Measurements from ENCODE around the gene LRP1B. TPM values are rescaled to one million over a fixed set of nuclear protein-coding genes. Genes with fewer than 3 reads are reported as not detected.

LRP1B gene
- total RNA-seq, 1 donor from 2014 or later = 0.08 TPM

DNA sequence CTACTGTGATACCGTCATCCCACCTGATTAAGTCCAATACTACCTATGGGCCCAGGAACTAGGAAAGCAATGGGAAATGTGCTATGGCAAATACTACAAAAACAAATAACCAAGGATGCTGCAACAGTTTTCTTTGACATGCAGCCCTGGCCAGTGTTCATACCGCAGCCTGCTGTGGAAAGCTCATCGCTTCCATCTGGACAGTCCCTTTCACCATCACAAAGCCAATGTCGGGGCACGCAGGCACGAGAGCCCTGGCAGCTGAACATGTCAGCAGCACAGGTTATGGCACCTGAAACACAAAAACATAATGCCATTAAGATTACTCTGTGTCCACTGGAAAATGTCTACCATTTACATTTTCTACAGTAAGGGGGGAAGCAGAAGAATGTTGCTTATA lies 1621.1 kb downstream of the LRP1B start:
- ATAC-seq (ENCODE audit: poor library complexity) (no peak), DNase-seq (no peak)
- intact Hi-C loops (cut with DNase I) = no loop called here

- intact Hi-C loops (cut with DNase I) = no loop called here
- ATAC-seq (ENCODE audit: poor library complexity) (no peak), DNase-seq (no peak)
Observed at GRCh38 chr2:140508756-140509155, 1622.1 kb downstream of the LRP1B start.

GRCh38 chr2:140506606-140507005 lies 1624.2 kb downstream of the LRP1B start:
- no peak for DNase-seq
- intact Hi-C loops (cut with DNase I) = no loop called here
- ATAC-seq (ENCODE audit: poor library complexity) = no peak

DNA sequence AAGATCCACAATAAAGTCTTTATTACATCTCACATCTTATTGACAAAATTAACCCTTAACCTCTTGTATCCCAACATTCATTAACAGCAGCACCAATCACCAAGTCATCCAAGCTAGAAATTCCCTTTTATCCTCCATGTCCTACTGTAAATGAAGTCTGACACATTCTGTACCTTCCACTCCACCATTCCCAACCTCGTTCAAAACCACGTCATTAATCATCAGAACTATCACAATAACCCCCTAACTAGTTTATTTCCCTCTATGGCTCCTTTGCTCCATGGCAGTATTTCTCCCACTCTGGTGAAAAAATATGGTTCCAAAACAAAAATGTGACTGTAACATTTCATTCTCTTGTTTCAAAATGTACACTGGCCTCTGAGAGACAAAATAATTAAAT lies 1626.2 kb downstream of the LRP1B start:
- intact Hi-C loops (cut with DNase I) = no loop called here
- ATAC-seq (ENCODE audit: poor library complexity) = no peak

DNA sequence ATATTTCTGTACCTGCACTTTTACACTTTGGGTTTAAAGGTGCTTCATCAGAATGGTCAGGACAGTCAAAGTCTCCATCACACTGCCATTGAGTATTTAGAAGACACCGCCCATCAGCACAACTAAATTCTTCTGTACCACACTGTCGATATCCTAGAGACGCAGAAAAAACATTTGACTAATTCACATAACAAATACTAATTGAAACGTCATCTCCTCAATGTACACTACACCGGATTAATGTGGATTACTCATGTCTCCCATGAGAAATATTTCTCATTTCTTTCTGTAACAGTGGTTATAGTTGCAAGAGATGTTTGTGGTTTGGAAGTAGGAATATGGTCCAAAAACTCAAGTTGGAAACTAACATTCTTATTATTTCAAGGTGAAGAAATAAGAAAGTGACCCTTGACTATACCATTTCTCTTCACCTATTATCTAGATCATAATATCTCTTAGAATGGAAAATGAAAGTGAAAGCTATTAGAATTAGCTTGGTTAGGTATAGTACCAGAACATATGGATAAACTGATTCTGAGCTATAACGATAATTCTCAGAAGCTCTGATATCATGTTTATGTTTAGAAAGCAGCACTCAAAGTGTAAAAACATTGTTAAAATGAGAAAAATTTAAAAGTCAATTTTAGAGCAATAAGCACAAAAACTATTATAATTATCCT lies 1627.7 kb downstream of the LRP1B start:
- DNase-seq (no peak), ATAC-seq (ENCODE audit: poor library complexity) (no peak)
- intact Hi-C loops (cut with DNase I) = no loop called here

More for the DNA sequence above, 1626.2 kb downstream of the LRP1B start:
- DNase-seq = no peak

- intact Hi-C loops (cut with DNase I) = no loop called here
- no peak for ATAC-seq (ENCODE audit: poor library complexity)
- no peak for DNase-seq
Observed at GRCh38 chr2:140498360-140498759, 1632.5 kb downstream of the LRP1B start.

DNA sequence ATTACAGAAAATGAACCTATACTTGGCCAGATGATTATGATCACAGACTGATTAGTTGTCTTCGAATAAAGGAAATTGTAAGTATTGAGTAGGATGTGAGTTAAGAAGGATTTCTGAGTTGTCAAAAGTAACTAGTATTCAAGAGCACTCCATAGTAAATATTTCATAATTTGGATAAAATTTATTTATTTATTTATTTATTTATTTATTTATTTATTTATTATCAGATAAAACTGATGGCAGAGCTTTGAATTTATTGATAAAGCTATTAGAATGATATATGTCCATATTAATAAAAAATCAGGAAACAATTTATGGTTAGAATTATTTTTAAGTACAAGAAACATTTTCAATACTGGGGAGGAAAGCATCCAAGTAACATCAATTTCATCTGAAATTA lies 1634.1 kb downstream of the LRP1B start:
- ATAC-seq (ENCODE audit: poor library complexity) (no peak), DNase-seq (no peak)
- intact Hi-C loops (cut with DNase I) = no loop called here

DNA sequence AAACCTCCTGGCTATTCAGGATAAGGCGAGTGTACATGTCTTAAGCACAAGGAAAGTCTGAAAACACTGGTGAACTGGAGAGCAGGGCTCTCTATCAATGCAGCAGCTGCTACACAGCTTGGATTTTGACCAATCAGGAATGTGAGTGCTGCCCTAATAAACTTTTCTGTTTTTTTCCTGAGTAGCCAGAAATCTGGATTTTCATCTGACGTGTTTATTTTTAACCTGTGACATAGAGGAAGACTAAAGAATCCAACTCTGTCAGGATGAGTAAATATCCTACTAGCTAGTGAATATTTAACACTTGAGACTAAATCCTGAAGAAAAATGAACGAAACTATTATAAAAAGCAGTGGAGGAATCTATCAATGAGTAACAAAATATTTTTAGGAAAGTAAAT lies 1638.9 kb downstream of the LRP1B start:
- DNase-seq (no peak), ATAC-seq (ENCODE audit: poor library complexity) (no peak)
- intact Hi-C loops (cut with DNase I) = no loop called here

DNA sequence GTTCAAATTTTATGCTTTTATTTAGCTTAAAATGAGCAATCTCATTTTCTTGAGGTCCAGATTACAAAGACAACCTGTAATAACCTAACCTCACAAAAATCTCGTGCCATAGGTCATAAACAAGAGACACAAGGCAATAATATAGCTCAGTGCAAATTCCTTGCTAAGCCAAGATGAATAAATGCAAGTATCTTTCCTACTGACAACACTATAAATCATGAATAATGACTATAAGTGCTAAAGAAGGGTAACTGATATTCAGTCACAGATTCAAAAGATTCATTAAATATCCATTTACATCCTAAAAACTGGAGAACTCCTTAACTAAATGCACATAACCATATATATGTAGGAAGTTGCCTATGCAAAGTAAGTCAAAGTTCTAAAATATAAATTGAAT lies 1641.6 kb downstream of the LRP1B start:
- no peak for DNase-seq
- intact Hi-C loops (cut with DNase I) = no loop called here
- no peak for ATAC-seq (ENCODE audit: poor library complexity)

- intact Hi-C loops (cut with DNase I) = no loop called here
- no peak for DNase-seq
- no peak for ATAC-seq (ENCODE audit: poor library complexity)
Observed at GRCh38 chr2:140481136-140481535, 1649.7 kb downstream of the LRP1B start.

DNA sequence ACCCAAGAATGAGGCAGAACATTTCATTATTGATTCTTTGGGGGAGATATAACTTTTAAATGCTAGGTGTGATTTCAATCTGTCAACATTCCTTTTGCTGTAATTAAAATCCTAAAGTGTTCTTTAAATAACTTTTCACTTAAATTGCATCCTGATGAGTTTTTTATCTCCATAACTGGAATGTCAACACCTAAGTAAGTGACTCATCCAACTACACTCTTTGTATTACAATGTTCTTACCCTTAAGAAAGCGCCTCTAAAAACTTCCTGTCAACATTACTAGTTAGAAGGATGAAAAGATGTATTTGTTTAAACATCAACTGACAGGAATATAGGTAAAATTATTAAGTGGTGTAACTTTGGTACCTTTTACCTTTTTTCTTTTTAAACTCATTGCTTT lies 1657.0 kb downstream of the LRP1B start:
- no peak for ATAC-seq (ENCODE audit: poor library complexity)
- no peak for DNase-seq
- intact Hi-C loops (cut with DNase I) = no loop called here

DNA sequence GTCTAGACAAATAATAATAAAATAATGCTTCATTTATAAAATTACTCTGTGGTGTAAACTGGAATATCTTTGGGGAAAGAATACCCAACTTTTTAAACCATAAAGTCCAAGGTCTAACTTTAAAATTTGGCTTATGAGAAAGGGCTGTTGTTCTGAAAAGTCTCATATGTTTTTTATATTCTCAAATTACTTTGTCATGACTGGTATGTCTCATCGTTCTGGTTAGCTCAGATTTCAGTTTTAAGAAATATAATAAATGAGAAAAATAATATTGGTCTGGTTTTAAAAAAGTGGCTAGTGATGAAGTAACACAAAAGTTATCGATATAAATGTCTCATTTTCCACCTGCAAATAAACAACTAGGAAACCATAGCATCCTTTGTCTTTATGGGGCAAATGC lies 1658.1 kb downstream of the LRP1B start:
- ATAC-seq (ENCODE audit: poor library complexity) (no peak), DNase-seq (no peak)
- intact Hi-C loops (cut with DNase I) = no loop called here

DNA sequence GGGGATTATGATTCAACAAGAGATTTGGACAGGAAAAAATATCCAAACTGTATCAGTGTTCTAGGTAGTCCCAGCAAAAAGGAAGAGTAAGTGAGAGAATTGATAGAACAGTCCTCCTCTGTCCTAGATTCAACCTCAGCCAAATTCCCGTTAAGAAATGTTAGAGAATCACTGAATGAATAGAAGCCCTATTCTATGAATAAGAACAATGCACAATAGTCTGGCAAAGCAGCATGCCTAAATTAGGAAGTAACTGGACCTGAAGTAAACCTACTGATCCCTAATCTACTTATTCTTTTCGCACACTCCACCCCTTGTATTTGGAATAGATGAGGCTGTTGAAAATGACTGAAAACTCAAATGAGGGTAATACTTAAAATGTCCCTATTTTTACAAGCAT lies 1665.5 kb downstream of the LRP1B start:
- intact Hi-C loops (cut with DNase I) = no loop called here
- no peak for DNase-seq

GRCh38 chr2:140462990-140463389 lies 1667.8 kb downstream of the LRP1B start:
- ATAC-seq (ENCODE audit: poor library complexity) (no peak), DNase-seq (no peak)
- intact Hi-C loops (cut with DNase I) = no loop called here

More for the DNA sequence above, 1665.5 kb downstream of the LRP1B start:
- no peak for ATAC-seq (ENCODE audit: poor library complexity)

DNA sequence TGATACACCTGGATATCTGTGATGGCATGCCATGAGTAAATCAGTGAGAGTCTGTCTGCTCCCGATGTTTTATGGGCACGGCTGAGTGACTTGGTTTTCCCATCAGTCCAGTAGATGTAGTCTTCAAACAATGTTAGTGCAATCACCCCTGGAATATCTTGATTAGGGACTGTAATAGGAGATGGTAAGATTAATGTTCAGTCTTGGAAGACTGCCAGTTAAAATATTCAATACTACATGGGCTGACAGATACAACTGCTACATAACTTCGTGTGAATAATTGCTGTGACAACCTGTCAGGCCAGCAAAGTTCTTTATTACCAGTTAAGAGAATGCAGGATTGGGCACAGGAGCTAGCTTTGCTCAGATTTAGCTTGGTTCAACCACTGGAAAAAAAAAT lies 1673.3 kb downstream of the LRP1B start:
- DNase-seq (no peak), ATAC-seq (ENCODE audit: poor library complexity) (no peak)
- intact Hi-C loops (cut with DNase I) = no loop called here

DNA sequence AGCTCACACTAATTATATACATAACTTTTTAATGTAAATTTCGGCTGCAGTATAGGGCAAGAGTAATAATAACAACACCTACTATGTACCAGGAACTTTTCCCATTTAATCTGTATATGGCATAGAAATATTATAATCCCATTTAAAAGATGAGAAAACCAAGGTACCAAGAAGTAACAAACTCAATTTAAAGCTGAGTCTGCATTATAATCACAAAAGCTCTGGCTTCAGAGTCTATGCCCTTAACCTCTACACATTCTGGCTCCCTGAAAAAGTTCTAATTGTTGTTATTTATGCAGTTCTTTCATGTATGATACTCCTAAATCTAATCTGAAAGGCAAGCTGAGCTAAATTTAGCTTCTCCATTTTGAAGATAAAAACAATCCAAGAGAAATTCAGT lies 1675.5 kb downstream of the LRP1B start:
- intact Hi-C loops (cut with DNase I) = no loop called here
- ATAC-seq (ENCODE audit: poor library complexity) = no peak
- no peak for DNase-seq

GRCh38 chr2:140454717-140455116 lies 1676.1 kb downstream of the LRP1B start:
- ATAC-seq (ENCODE audit: poor library complexity) (no peak), DNase-seq (no peak)
- intact Hi-C loops (cut with DNase I) = no loop called here

GRCh38 chr2:140451324-140451723 lies 1679.5 kb downstream of the LRP1B start:
- ATAC-seq (ENCODE audit: poor library complexity) = no peak
- intact Hi-C loops (cut with DNase I) = no loop called here
- DNase-seq = no peak

GRCh38 chr2:140442319-140442718 lies 1688.5 kb downstream of the LRP1B start:
- ATAC-seq (ENCODE audit: poor library complexity) (no peak), DNase-seq (no peak)
- intact Hi-C loops (cut with DNase I) = no loop called here

DNA sequence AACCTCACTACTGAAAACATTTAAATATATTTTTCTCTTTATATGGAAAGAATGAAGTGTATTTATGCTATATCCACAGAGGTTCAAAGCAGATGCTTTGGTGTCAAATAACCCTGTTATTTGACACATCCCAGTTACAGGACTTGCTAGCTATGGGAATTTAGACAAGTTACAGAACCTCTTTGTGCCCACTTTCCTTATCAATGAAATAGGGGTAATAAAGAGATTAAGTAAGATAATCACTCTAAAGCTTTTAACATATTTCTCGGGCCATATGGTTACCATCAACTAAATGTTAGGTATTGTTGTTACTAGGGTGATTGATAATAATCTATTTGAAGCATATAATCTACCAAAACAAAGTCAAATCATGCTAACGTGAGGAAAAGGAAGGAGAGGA lies 1690.0 kb downstream of the LRP1B start:
- DNase-seq (no peak), ATAC-seq (ENCODE audit: poor library complexity) (no peak)
- intact Hi-C loops (cut with DNase I) = no loop called here

GRCh38 chr2:140436936-140437335 lies 1693.9 kb downstream of the LRP1B start:
- no peak for ATAC-seq (ENCODE audit: poor library complexity)
- intact Hi-C loops (cut with DNase I) = no loop called here
- no peak for DNase-seq
